Medulla oblongata (tissue), 1 donor: Measurements from ENCODE around the gene ATP8A1.
"Not testable (repeated sequence)": the region's sequence is repeated elsewhere in the genome, so short reads cannot be mapped to it uniquely, and the experiment has no call there.

Experiments used
- DNase-seq: peaks from one replicate; pipeline ENCODE4 v3.0.0-alpha.2; 2015; ENCODE audit errors: extremely low spot score

Gene ATP8A1

DNA sequence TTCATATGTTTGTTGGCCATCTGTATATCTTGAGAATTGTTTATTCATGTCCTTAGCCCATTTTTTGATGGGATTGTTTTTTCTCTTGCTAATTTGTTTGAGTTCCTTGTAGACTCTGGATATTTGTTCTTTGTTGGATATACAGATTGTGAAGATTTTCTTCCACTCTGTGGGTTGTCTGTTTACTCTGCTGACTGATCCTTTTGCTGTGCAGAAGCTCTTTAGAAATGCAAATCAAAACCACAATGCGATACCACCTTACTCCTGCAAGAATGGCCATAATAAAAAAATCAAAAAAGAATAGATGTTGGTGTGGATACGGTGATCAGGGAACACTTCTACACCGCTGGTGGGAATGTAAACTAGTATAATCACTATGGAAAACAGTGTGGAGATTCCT is 189.1 kb downstream of the ATP8A1 start:
- not testable (repeated sequence) for DNase-seq

DNA sequence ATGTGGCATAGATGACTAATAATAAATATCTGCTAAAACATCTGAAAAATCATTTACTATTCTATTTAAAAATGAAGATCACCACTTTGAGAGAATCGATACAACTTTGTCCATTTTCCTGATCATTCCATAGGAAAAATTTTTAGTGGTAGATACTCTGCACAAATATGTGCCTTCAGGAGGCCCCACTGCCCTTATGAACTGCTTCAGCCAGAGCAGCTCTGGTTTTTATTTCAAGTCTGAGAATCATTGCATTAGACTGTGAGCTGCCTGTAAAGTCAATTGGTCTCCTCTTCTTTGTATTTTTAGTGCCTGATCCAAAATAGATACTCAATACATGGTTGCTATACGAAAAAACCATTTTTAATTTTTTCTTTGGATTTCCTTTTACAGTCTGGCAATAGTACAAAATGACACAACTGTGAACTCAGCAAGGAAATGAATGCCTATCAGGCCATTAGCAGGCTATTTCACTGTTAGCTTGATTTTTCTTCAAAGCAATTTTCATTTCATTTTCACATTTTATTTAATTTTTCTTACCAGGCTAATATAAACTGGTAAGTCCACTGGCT is 190.5 kb downstream of the ATP8A1 start:
- DNase-seq: no peak

DNA sequence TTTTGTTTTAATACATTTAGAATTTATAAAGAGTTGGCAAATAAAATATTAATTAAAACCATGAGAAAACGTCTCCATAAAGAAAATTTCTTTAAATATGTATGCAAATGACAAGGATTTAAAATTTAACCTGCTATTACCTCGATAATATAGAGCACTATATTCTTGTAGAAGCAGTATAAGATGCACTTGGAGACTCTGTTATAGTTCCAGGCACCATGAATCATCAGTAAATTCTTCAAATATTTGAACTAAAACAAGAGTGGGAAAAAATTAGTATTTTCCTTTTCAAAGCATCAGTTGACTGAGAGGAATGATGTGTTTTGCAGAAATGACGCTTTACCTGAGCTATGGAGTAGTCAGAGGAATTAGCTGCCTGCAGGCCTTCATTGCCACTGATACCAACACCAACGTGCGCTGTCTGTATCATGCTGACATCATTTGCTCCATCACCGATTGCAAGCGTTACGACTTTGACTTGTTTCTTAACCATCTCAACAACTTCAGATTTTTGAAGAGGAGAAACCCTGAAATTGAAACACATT is 192.3 kb downstream of the ATP8A1 start:
- DNase-seq: no peak

DNA sequence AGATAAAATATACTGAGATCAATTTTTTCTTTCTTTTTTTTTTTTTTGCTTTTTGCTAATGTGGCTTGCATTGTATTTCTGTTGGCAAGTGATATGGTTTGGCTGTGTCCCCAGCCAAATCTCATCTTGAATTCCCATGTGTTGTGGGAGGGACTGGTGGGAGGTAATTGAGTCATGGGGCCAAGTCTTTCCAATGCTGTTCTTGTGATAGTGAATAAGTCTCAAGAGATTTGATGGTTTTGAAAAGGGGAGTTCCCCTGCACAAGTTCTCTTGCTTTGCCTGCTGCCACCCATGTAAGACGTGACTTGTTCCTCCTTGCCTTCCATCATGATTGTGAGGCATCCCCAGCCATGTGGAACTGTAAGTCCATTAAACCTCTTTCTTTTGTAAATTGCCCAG is 195.7 kb downstream of the ATP8A1 start:
- DNase-seq: not testable (repeated sequence)

DNA sequence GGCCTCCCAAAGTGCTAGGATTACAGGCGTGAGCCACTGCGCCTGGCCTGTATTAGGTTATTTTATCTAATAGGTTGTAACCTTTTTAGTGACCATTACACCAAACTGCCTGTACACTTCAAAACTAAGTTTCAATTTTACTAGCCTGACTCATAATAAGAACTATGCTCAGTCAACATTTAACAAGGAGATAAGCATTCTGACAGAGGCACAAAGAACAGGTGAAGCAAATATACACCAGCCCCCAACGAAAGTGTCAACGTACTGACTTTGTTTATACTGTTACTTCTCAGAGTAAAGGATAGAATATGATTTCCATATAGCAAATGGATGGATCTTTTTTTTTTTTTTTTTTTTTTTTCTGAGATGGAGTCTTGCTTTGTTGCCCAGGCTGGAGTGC is 196.9 kb downstream of the ATP8A1 start:
- DNase-seq: no peak

DNA sequence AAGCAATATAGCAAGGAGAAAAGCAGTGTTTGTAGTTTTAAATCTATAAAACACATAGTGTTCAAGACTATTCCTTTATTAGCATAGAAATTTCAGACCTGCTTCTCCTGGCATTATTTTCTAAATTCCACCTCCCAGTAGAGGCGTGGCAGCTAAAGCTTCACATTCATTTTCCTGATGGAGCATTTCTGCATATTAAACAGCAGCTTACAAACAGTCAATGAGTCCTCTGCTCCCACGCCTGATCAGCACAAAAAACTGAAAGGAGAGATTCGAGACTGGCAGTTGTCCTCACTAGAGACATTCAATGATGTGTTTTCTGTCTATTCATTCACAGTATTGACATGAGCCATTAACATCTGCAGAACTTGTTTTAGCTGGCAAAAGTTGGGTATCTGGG is 198.2 kb downstream of the ATP8A1 start:
- peak; percentile 39 for DNase-seq

DNA sequence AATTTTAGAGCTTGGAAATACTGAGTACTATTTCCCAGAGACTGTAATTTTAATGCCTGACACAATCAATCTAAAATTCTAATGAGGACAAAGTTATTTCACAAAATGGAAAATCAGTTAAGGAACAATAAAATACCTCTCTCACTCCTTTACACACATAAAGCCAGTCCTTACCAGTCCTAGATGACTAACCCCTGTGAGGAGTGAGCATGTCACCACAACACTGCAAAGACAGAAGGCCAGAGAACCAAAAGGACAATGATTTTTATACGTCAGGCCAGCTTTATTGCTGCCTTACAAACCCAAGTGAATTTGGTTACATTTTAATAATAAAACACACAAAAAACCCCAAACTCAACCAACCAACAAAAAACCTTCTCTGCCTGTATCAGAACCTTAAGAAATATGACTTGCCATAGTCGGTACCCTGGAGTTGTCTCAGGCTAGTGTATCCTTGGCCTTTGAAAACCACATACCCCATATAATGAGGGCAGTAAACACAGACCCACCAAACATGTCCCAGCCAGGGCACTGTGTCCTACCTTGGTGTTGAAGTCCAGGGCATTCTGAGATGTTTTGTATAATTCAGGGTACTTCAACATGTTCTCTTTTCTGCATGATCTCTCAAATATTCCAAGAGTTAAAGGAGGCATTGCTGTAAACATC is 202.0 kb downstream of the ATP8A1 start:
- DNase-seq: no peak

DNA sequence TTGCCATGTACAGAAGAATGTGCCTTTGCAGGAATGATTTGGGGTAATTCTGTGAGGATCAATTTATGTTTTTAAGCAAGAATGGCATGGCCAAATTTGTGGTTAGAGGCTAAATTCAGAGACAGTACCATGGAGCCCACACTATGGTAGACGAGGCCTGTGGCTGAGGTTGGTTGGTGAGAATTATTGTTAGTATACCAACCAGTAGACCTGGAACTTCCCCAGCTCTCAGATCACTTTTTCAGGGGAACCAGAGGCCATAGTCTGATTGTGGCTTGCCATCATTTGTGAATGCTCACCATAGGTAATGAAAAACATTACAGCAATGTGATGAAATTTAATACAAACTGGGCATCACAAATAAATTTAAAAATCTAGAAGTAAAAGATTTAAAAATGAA is 203.3 kb downstream of the ATP8A1 start:
- DNase-seq: no peak

DNA sequence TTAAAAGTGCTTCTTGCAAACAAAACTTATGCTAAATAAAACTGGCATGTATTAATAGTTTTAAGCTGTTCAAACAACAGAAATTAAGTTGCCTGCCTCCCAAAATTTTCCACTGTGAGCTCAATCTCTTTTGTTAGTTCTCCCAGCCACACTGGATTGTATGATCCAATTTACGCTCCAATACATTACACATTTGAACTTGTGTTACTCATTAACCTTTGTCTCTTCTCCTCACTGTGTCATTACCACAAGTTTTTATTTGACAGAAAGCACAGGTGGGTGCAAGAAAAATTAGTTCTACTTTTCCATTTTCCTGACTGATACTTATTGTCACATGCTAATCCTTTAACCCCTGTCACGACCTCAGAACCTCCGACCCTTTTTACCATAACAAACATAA is 204.1 kb downstream of the ATP8A1 start:
- DNase-seq: no peak

DNA sequence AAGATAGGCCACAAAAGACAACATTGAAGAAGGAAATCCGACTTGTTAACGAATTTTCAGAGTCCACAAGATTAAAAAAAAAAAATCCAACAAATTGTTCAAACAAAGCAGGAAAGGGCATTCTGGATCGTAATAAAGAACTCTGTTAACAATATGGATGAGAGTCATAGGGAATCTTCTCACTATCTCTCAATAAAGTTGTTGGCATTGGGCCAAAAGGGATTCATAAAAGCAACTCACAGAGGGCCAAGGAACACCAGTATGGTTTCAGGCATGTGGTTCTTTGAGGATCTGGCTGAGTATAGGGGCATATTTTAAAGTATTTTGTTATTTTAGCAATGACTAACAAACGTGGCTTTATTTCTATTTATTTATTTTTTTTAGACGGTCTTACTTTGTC is 210.1 kb downstream of the ATP8A1 start:
- no peak for DNase-seq

DNA sequence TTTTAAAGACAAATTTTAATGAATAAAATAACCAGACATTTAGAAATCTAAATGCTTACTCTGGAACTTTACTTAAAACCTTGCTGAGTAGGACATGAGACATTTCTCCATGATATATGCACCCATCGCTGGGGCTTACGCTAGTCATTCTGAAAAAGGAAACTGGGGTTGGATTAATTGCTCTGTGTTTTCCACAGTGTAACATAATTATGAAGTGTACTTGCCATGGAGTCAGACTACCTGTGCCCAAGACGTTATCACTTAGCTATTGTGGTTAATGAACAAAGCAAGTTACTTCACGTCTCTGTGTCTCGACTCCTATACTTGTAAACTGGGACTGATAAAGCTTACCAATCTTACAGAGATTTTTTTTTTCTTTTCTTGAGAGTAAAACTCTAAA is 211.9 kb downstream of the ATP8A1 start:
- no peak for DNase-seq

DNA sequence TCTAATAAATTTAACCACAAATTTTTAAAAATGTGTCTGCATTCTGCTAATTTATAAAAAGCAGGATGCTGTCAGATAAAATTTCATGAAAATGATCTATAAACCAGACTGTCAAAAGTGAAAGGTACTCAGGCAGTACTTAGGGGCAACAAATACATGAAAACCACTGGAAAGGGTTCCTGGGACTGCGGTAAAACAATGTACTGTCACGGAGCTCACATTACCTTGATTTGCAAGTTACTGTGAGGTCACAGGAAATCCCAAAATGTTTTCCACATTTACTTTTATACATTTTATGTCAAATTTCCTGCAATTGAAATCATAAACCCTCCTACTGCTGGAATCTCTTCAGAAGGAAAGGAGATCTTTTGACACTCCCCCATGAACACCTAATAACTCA is 214.3 kb downstream of the ATP8A1 start:
- DNase-seq: no peak

DNA sequence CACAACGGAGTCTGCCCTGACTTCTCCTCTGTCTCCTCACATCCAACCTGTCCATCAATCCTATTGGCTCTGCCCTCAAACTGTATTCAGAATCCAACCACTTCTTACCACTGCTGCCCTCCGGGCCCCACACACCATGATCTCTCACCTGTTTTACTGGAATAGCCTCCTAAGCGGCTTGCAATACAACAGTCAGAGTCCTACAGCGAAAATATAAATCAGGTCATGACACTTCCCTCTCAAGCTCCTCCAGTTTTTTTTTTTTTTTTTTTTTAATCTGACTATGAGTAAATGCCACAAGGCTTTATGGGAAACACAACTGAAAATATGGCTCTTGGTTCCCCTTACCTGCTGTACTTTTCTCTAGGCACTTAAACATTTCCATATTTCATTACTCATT is 216.8 kb downstream of the ATP8A1 start:
- no peak for DNase-seq

DNA sequence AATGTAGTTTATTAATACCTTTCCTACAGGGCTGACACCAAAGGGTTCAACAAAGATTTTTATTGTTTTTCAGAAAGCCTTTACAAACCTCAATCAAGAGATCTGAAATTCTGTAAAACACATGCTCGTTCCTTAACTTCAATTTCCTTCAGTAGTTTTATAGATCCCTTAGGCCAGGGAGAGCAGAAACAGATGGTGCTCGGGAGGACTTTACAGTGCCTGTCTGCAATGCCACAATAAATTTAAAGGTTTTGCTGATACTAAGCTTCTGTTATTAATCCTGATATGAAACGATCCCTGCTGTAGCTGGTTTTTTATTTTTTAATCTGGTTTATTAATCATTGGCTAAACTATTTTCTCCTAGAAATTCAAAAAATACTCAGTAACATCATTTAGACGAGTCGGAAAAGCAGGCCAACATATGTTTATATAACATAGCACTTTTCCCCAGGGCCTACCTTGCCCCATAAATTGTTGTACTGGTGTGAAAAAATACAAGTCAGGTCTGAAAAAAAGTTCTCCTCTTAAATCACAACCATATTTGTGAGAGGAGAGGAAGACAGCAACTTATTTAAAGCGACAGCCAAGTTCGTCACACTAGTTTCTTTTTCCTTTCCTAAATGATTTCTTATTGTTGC is 219.9 kb downstream of the ATP8A1 start:
- DNase-seq: no peak

DNA sequence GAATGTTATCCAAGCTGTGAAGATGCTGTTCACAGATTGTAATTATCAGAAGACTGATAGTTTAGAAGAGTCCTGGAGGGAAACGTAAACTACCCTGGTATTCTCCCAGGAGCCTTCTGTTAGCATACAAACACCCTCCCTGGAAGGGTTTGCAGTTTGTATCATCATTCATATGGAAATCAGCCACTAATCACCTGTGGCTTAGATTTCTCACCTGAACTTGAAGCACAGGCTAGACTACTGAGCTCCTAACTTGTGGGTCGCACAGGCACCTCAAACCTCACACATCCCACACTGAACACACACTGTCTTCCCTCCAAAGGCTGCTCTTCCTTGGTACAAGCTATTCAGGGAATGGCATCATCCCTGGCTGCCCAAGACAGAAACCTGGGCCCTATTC is 228.9 kb downstream of the ATP8A1 start:
- DNase-seq: no peak

DNA sequence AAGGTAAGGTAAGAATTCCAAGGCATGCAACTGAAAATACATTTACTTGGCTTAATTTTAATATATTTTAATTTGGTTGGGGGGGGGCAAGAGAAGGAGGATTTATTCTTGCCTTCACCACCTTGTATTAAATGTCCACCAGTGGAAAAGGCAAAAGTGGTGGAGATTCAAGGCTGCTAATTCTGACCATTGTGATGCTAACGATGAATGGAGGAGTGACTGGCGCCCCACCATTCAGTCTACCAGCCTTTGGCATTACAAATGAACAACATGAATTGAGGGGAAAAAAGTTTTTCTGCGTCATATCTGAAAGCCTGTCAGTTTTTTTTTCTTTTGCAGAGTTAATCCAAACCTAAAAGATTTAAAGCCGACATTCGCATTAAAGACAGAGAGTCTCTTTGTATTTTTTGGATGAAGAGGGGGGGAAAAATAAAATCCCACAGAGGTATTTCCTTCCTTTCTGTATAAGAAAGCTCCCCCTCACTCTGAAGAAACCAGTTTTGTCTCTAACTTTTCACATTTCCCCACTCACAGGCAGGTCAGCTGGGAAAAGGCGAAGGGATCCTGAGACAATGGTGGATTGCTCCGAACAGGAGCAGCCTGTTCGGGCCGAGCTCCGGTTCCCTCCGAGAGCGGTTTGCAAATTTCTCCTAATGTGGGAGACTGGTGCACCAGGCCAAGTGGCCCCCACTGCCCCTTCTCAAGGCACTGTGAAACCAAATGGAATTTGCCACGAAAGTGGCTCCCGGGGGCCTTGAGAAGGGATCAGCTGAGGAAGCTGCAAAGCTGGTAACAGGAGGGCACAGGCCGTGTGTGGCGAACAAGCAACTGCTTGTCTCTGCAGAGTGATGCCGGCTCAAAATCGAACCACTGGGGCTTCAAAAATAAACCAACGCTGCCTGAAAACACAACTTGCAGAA is 231.5 kb downstream of the ATP8A1 start:
- peak; percentile 25 for DNase-seq

DNA sequence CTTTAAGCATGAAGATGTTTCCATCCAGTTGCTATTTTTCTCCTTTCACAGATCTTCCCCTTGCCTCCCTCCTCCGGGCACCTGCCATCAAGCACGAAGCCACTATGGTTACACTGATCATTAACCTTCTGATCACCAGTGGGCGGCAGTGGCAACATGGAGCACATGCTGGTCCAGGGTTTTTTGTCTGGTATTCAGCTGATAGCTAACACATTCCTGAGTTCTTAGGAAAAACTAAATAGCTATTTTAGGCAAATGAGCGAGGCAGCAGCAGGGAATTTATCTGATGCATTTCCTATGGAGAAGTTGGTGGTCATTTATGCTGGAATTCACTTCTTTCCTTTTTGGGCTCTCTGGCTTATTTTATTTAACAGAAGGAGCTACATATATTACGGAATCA is 236.8 kb downstream of the ATP8A1 start:
- no peak for DNase-seq

DNA sequence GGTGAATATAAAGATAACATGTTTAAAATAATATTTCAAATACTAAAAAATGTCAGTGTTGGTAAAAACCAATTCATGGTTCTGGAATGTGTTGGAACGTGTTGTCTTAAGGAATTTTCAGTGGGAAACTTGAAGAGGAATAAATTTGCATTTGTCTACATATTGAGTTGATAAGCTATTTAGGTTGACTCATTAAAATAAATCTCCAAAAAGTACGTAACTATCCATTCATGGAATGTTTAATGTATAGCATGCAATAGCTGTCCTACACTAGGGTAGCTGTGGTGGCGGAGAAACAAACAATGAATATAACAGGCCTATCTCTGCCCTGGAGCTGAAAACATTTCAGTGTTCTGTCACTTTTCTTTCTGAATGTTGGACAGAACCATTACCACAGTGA is 239.4 kb downstream of the ATP8A1 start:
- no peak for DNase-seq

DNA sequence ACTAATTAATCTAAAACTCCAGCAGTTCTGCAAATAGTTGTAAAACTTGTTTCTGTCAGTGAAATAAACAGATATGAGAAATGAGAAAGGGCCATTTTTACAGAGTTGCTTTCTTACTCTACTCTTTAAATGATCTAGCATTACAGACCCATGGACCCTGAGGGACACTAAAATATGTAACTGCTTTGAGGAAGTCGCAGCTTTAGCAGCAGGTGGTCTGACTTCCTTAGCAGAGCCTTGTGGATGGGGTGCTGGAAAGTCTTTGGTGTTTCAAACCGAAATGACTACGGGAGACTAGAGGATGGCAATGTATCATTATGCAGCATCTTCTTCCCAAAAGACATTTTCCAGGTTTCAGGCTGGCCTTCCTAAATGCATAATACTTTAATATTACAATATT is 240.9 kb downstream of the ATP8A1 start:
- no peak for DNase-seq

DNA sequence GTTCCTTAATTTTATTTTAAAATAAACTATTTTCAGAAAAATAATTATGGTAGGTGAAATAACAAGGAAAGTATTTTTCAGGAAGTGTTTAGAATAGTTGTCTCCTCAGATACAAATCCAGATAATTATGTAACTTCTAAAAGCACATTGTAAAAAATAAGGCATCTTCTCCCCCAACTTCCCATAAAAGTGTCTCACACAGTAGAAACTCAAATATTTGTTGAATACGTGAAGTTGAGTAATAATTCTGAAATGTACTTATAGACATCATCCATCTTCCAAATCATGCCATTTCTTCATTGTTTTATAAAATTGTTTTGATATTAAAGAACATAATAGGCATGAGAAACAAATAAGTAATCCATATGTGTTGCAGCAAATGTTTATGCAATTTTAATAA is 241.6 kb downstream of the ATP8A1 start:
- DNase-seq: no peak

DNA sequence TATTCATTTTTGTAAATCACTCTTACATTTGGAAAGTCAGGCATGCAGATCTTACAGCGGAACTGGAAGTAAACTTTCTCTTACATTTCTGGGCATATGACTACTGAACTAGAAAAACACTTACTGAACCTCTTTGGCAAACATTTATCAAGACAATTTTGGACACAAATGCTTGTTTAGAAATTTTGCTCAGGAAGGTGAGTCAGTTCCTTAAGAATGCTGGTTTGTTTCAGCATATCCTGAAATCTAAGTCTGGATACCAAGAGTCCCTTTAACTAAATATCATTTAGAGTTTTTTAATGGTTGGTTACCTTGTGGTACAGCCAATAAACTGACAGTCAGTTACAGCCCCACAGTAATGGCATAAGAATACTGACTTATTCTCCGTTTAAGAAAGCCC is 244.7 kb downstream of the ATP8A1 start:
- DNase-seq: no peak

DNA sequence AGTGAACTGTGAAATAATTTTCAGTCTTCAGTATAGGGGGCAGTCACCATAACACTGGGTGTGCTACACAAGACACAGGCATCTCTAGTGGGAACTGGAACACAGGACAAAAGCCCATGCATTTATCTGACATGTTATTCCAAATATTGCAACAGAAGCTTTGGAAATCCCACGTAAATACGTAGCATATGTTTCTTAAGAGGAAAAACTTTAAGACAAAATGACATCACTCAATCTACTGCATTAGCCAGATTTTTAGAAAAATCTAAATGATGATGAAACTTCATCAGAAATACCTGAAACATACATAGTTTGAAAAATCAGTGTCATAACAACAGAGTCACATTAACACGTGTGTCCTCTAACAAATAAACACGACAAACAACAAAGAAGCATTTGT is 245.1 kb downstream of the ATP8A1 start:
- no peak for DNase-seq
